HepG2 (cell line): ENCODE data around the gene ST6GALNAC6. TPM values are rescaled to one million over a fixed set of nuclear protein-coding genes. Genes with fewer than 3 reads are reported as not detected.

Experiments used
- BRD4 ChIP-seq: sonication (generic); formaldehyde crosslinking; IDR thresholded peaks from 2 replicates; pipeline ENCODE4 v1.4.0; 2020; ENCODE audit warnings: missing genetic modification reagents
- ELK4 ChIP-seq: sonication (generic); formaldehyde crosslinking; IDR thresholded peaks from 2 replicates; pipeline ENCODE4 v1.9.0; 2021; ENCODE audit warnings: missing genetic modification reagents, borderline replicate concordance
- GATA4 ChIP-seq: sonication (generic); IDR thresholded peaks from 2 replicates; pipeline ENCODE4 v1.6.1; 2016; ENCODE audit warnings: antibody characterized with exemption, low read depth, borderline replicate concordance
- HIC2 ChIP-seq: sonication (generic); formaldehyde crosslinking; IDR thresholded peaks from 2 replicates; pipeline ENCODE4 v1.9.0; 2022; ENCODE audit warnings: low read depth, missing genetic modification reagents
- JUND ChIP-seq: sonication (generic); formaldehyde crosslinking; IDR thresholded peaks from 2 replicates; pipeline ENCODE4 v1.8.0; 2022; ENCODE audit warnings: mild to moderate bottlenecking, missing genetic modification reagents
- KLF15 ChIP-seq: sonication (generic); formaldehyde crosslinking; IDR thresholded peaks from 2 replicates; pipeline ENCODE4 v1.8.1; 2023; ENCODE audit warnings: borderline replicate concordance, mild to moderate bottlenecking, inconsistent platforms, missing genetic modification reagents, mixed read lengths
- POLR2AphosphoS5 ChIP-seq: IDR thresholded peaks from 2 replicates; pipeline ENCODE4 v1.6.1; 2012; ENCODE audit warnings: low read depth, low read length
- ZNF207 ChIP-seq: fragments of 450-650 bp; IDR thresholded peaks from 2 replicates; pipeline ENCODE4 v1.6.1; 2016; ENCODE audit warnings: antibody characterized with exemption, borderline replicate concordance
- ZNF572 ChIP-seq: sonication (generic); formaldehyde crosslinking; IDR thresholded peaks from 2 replicates; pipeline ENCODE4 v1.5.1; 2020; ENCODE audit warnings: mild to moderate bottlenecking, missing genetic modification reagents
- ZNF597 ChIP-seq: sonication (generic); formaldehyde crosslinking; IDR thresholded peaks from 2 replicates; pipeline ENCODE4 v1.5.0; 2020; ENCODE audit warnings: missing genetic modification reagents
- ZNF619 ChIP-seq: sonication (generic); formaldehyde crosslinking; IDR thresholded peaks from 2 replicates; pipeline ENCODE4 v1.4.0; 2020; ENCODE audit warnings: mild to moderate bottlenecking, missing genetic modification reagents
- ZNF713 ChIP-seq: sonication (generic); formaldehyde crosslinking; IDR thresholded peaks from 2 replicates; pipeline ENCODE4 v1.4.0; 2020; ENCODE audit warnings: mild to moderate bottlenecking, missing genetic modification reagents
- ZSCAN20 ChIP-seq: sonication (generic); formaldehyde crosslinking; IDR thresholded peaks from 2 replicates; pipeline ENCODE4 v1.4.0; 2020; ENCODE audit warnings: missing genetic modification reagents, mild to moderate bottlenecking, borderline replicate concordance
- ZUFSP ChIP-seq: sonication (generic); formaldehyde crosslinking; IDR thresholded peaks from 2 replicates; pipeline ENCODE4 v1.9.0; 2021; ENCODE audit warnings: missing genetic modification reagents, mild to moderate bottlenecking, borderline replicate concordance
- polyA plus RNA-seq, 8 experiments: library from polyadenylated mRNA; depleted of rRNA in 3 of 8; stranded (reverse) in 7 of 8; unstranded in 1 of 8; fragments of >200 nt; fragmentation: Illumina TruSeq in 4 of 8; extraction: Trizol in 4 of 8; gene quantifications; 2 replicates each; pipeline versions ENCODE4 v1.2.1 to v1.2.3, GENCODE V29; 2011 to 2016; ENCODE audit warnings: low read depth in 4 of 8, missing spikeins in 1 of 8, mixed read lengths in 1 of 8; ENCODE audit not compliant: insufficient read depth in 1 of 8
- total RNA-seq, 5 experiments: library from RNA; depleted of rRNA; stranded (reverse); fragments of >200 nt; fragmentation: Illumina TruSeq; extraction: Trizol; gene quantifications; 2 replicates each; pipeline ENCODE4 v1.2.3, GENCODE V29; 2016; ENCODE audit warnings: low read depth in 1 of 5
- TF ChIP-seq, protein P1 (sequence below): sonication (generic); formaldehyde crosslinking; IDR thresholded peaks from 2 replicates; pipeline ENCODE4 v1.4.0; 2020; ENCODE audit warnings: missing genetic modification reagents
- TF ChIP-seq, protein P2 (sequence below): sonication (generic); formaldehyde crosslinking; IDR thresholded peaks from 2 replicates; pipeline ENCODE4 v1.5.1; 2020; ENCODE audit warnings: missing genetic modification reagents, mild to moderate bottlenecking, borderline replicate concordance

ST6GALNAC6 gene
- total and polyA plus RNA-seq, 2 of the 13 experiments (the other 11 are each of a cell fraction or from before 2014, with no cell fraction given), result 18.5 to 65.4 TPM

- TF ChIP-seq POLR2AphosphoS5, result 0 out of 2 replicates have a peak, but pooled peaks have one; percentile 30
- TF ChIP-seq, protein P1, sequence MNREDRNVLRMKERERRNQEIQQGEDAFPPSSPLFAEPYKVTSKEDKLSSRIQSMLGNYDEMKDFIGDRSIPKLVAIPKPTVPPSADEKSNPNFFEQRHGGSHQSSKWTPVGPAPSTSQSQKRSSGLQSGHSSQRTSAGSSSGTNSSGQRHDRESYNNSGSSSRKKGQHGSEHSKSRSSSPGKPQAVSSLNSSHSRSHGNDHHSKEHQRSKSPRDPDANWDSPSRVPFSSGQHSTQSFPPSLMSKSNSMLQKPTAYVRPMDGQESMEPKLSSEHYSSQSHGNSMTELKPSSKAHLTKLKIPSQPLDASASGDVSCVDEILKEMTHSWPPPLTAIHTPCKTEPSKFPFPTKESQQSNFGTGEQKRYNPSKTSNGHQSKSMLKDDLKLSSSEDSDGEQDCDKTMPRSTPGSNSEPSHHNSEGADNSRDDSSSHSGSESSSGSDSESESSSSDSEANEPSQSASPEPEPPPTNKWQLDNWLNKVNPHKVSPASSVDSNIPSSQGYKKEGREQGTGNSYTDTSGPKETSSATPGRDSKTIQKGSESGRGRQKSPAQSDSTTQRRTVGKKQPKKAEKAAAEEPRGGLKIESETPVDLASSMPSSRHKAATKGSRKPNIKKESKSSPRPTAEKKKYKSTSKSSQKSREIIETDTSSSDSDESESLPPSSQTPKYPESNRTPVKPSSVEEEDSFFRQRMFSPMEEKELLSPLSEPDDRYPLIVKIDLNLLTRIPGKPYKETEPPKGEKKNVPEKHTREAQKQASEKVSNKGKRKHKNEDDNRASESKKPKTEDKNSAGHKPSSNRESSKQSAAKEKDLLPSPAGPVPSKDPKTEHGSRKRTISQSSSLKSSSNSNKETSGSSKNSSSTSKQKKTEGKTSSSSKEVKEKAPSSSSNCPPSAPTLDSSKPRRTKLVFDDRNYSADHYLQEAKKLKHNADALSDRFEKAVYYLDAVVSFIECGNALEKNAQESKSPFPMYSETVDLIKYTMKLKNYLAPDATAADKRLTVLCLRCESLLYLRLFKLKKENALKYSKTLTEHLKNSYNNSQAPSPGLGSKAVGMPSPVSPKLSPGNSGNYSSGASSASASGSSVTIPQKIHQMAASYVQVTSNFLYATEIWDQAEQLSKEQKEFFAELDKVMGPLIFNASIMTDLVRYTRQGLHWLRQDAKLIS, result 0 out of 2 replicates have a peak, but pooled peaks have one; percentile 23
- no peak for TF ChIP-seq ELK4 (CRISPR knock-in tag)
- TF ChIP-seq, protein P2, sequence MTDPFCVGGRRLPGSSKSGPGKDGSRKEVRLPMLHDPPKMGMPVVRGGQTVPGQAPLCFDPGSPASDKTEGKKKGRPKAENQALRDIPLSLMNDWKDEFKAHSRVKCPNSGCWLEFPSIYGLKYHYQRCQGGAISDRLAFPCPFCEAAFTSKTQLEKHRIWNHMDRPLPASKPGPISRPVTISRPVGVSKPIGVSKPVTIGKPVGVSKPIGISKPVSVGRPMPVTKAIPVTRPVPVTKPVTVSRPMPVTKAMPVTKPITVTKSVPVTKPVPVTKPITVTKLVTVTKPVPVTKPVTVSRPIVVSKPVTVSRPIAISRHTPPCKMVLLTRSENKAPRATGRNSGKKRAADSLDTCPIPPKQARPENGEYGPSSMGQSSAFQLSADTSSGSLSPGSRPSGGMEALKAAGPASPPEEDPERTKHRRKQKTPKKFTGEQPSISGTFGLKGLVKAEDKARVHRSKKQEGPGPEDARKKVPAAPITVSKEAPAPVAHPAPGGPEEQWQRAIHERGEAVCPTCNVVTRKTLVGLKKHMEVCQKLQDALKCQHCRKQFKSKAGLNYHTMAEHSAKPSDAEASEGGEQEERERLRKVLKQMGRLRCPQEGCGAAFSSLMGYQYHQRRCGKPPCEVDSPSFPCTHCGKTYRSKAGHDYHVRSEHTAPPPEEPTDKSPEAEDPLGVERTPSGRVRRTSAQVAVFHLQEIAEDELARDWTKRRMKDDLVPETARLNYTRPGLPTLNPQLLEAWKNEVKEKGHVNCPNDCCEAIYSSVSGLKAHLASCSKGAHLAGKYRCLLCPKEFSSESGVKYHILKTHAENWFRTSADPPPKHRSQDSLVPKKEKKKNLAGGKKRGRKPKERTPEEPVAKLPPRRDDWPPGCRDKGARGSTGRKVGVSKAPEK, result no peak
- TF ChIP-seq ZNF713 (CRISPR knock-in tag), result no peak
- no peak for TF ChIP-seq JUND (CRISPR knock-in tag)
- TF ChIP-seq ZSCAN20 (CRISPR knock-in tag), result no peak
- no peak for TF ChIP-seq HIC2
- no peak for TF ChIP-seq ZNF619 (CRISPR knock-in tag)
- TF ChIP-seq GATA4, result no peak
- TF ChIP-seq ZUFSP (CRISPR knock-in tag), result no peak
- TF ChIP-seq BRD4, result no peak
- TF ChIP-seq ZNF207, result no peak
- no peak for TF ChIP-seq KLF15 (CRISPR knock-in tag)
- TF ChIP-seq ZNF597 (CRISPR knock-in tag), result no peak
- TF ChIP-seq ZNF572 (CRISPR knock-in tag), result no peak
These were observed 823 bp downstream of the ST6GALNAC6 start (continued) for GRCh38 chr9:127898433-127899127.
